ENCODE data around the gene PLIN4.

PLIN4 gene

GRCh38 chr19:4553092-4553695 lies 34.9 kb upstream of the PLIN4 start:
- no peak for DNase-seq (ENCODE audit: low read depth in 1 of 2, low spot score in 1 of 2)
- no peak for TF ChIP-seq SPI1 (IDR thresholded peaks at IDR 0.05; ENCODE audit: borderline replicate concordance, low read depth)
- no peak for TF ChIP-seq POLR2AphosphoS5 (IDR thresholded peaks at IDR 0.05; ENCODE audit: low read depth)
- TF ChIP-seq GABPA (IDR thresholded peaks at IDR 0.05; ENCODE audit: low read depth), result no peak
- no peak overlapping the region for H3K27ac ChIP-seq (replicated peaks)
- no peaks in the 10 kb centered on the region for H3K27me3 ChIP-seq (ENCODE audit: insufficient read depth, poor library complexity, severe bottlenecking)
- H3K4me3 ChIP-seq (replicated peaks; ENCODE audit: insufficient read depth, low read length), result no peak overlapping the region

DNA sequence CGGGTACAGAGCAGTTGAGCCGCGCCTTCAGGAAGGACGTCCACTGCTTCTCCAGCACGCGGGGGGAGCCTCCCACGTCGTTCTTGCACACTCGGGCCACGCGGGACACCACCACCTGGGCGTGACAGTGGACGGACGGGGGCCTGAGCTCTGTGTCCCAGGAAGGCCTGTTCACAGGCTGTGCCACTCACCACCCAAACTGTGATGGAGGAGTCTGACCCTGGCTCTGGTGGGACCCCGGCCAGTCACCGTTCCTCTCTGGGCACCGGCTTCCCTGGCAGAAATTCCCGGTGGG lies 34.2 kb upstream of the PLIN4 start:
- no peaks in the 10 kb centered on the region for H3K27me3 ChIP-seq (ENCODE audit: insufficient read depth, poor library complexity, severe bottlenecking)
- TF ChIP-seq GABPA (IDR thresholded peaks at IDR 0.05; ENCODE audit: low read depth) (no peak), SPI1 (IDR thresholded peaks at IDR 0.05; ENCODE audit: borderline replicate concordance, low read depth) (no peak), REST (IDR thresholded peaks at IDR 0.05; ENCODE audit: insufficient replicate concordance, low read depth) (no peak), POLR2AphosphoS5 (IDR thresholded peaks at IDR 0.05; ENCODE audit: low read depth) (no peak)
- TF ChIP-seq, protein P1, sequence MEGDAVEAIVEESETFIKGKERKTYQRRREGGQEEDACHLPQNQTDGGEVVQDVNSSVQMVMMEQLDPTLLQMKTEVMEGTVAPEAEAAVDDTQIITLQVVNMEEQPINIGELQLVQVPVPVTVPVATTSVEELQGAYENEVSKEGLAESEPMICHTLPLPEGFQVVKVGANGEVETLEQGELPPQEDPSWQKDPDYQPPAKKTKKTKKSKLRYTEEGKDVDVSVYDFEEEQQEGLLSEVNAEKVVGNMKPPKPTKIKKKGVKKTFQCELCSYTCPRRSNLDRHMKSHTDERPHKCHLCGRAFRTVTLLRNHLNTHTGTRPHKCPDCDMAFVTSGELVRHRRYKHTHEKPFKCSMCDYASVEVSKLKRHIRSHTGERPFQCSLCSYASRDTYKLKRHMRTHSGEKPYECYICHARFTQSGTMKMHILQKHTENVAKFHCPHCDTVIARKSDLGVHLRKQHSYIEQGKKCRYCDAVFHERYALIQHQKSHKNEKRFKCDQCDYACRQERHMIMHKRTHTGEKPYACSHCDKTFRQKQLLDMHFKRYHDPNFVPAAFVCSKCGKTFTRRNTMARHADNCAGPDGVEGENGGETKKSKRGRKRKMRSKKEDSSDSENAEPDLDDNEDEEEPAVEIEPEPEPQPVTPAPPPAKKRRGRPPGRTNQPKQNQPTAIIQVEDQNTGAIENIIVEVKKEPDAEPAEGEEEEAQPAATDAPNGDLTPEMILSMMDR (IDR thresholded peaks at IDR 0.05; ENCODE audit: insufficient read depth, low read length), result no peak
- H3K27ac ChIP-seq (replicated peaks), result no peak overlapping the region
- DNase-seq (ENCODE audit: low read depth in 1 of 2, low spot score in 1 of 2), result no peak
- no peak overlapping the region for H3K4me3 ChIP-seq (replicated peaks; ENCODE audit: insufficient read depth, low read length)

GRCh38 chr19:4550479-4551050 lies 32.3 kb upstream of the PLIN4 start:
- TF ChIP-seq REST (IDR thresholded peaks at IDR 0.05; ENCODE audit: insufficient replicate concordance, low read depth) (no peak), POLR2AphosphoS5 (IDR thresholded peaks at IDR 0.05; ENCODE audit: low read depth) (no peak), SPI1 (IDR thresholded peaks at IDR 0.05; ENCODE audit: borderline replicate concordance, low read depth) (no peak), GABPA (IDR thresholded peaks at IDR 0.05; ENCODE audit: low read depth) (no peak)
- TF ChIP-seq, protein P1 (IDR thresholded peaks at IDR 0.05; ENCODE audit: insufficient read depth, low read length), result no peak
- Histone ChIP-seq H3K27ac (replicated peaks) (no peak overlapping the region), H3K27me3 (ENCODE audit: insufficient read depth, poor library complexity, severe bottlenecking) (no peaks in the 10 kb centered on the region), H3K4me3 (replicated peaks; ENCODE audit: insufficient read depth, low read length) (no peak overlapping the region)
- no peak for DNase-seq (ENCODE audit: low read depth in 1 of 2, low spot score in 1 of 2)

GRCh38 chr19:4550018-4550417 lies 31.7 kb upstream of the PLIN4 start:
- H3K27ac ChIP-seq (replicated peaks), result no peak overlapping the region
- DNase-seq (ENCODE audit: low read depth in 1 of 2, low spot score in 1 of 2), result no peak
- no peak for TF ChIP-seq REST (IDR thresholded peaks at IDR 0.05; ENCODE audit: insufficient replicate concordance, low read depth)
- TF ChIP-seq POLR2AphosphoS5 (IDR thresholded peaks at IDR 0.05; ENCODE audit: low read depth), result no peak
- H3K4me3 ChIP-seq (replicated peaks; ENCODE audit: insufficient read depth, low read length), result no peak overlapping the region
- H3K27me3 ChIP-seq (ENCODE audit: insufficient read depth, poor library complexity, severe bottlenecking), result no peaks in the 10 kb centered on the region
